ENCODE data around the gene VAMP3. TPM values are rescaled to one million over a fixed set of nuclear protein-coding genes. Genes with fewer than 3 reads are reported as not detected.
"Not testable (repeated sequence)": the region's sequence is repeated elsewhere in the genome, so short reads cannot be mapped to it uniquely, and the experiment has no call there.

Gene VAMP3
- polyA plus RNA-seq, 3 donors = 99.5 to 113 (median 103) TPM

GRCh38 chr1:7784492-7785071, 13.5 kb downstream of the VAMP3 start:
- peak in 3 of 11 donors; percentile 12 to 15 (median 15) for DNase-seq (ENCODE audit: extremely low read depth in 1 of 11, low read depth in 9 of 11, low spot score in 4 of 11)

GRCh38 chr1:7785108-7785507, 14.0 kb downstream of the VAMP3 start:
- no peak for DNase-seq (ENCODE audit: extremely low read depth in 1 of 11, low read depth in 9 of 11, low spot score in 4 of 11)

GRCh38 chr1:7786795-7787194, 15.7 kb downstream of the VAMP3 start:
- no peak for DNase-seq (ENCODE audit: extremely low read depth in 1 of 11, low read depth in 9 of 11, low spot score in 4 of 11)

- DNase-seq (ENCODE audit: extremely low read depth in 1 of 11, low read depth in 9 of 11, low spot score in 4 of 11) = no peak
These were observed 18.7 kb downstream of the VAMP3 start for GRCh38 chr1:7789828-7790227.

- DNase-seq (ENCODE audit: extremely low read depth in 1 of 11, low read depth in 9 of 11, low spot score in 4 of 11) = not testable (repeated sequence)
These were observed 19.9 kb downstream of the VAMP3 start for GRCh38 chr1:7791027-7791426.

- DNase-seq (ENCODE audit: extremely low read depth in 1 of 11, low read depth in 9 of 11, low spot score in 4 of 11) = no peak
These were observed 24.3 kb downstream of the VAMP3 start for GRCh38 chr1:7795406-7795805.

- no peak for DNase-seq (ENCODE audit: extremely low read depth in 1 of 11, low read depth in 9 of 11, low spot score in 4 of 11)
These were observed 34.4 kb downstream of the VAMP3 start for GRCh38 chr1:7805460-7805859.

- no peak for DNase-seq (ENCODE audit: extremely low read depth in 1 of 11, low read depth in 9 of 11, low spot score in 4 of 11)
These were observed 37.3 kb downstream of the VAMP3 start for GRCh38 chr1:7808253-7808844.

- DNase-seq (ENCODE audit: extremely low read depth in 1 of 11, low read depth in 9 of 11, low spot score in 4 of 11) = no peak
These were observed 38.6 kb downstream of the VAMP3 start for GRCh38 chr1:7809742-7810141.

- DNase-seq (ENCODE audit: extremely low read depth in 1 of 11, low read depth in 9 of 11, low spot score in 4 of 11) = no peak
These were observed 39.3 kb downstream of the VAMP3 start for GRCh38 chr1:7810395-7810794.

GRCh38 chr1:7811476-7811875, 40.4 kb downstream of the VAMP3 start:
- DNase-seq (ENCODE audit: extremely low read depth in 1 of 11, low read depth in 9 of 11, low spot score in 4 of 11) = no peak

GRCh38 chr1:7813677-7814373, 42.7 kb downstream of the VAMP3 start:
- DNase-seq (ENCODE audit: extremely low read depth in 1 of 11, low read depth in 9 of 11, low spot score in 4 of 11) = no peak

GRCh38 chr1:7821282-7821681, 50.2 kb downstream of the VAMP3 start:
- no peak for DNase-seq (ENCODE audit: extremely low read depth in 1 of 11, low read depth in 9 of 11, low spot score in 4 of 11)

- no peak for DNase-seq (ENCODE audit: extremely low read depth in 1 of 11, low read depth in 9 of 11, low spot score in 4 of 11)
These were observed 53.6 kb downstream of the VAMP3 start for GRCh38 chr1:7824701-7825100.

GRCh38 chr1:7826363-7826762, 55.3 kb downstream of the VAMP3 start:
- no peak for DNase-seq (ENCODE audit: extremely low read depth in 1 of 11, low read depth in 9 of 11, low spot score in 4 of 11)

- DNase-seq (ENCODE audit: extremely low read depth in 1 of 11, low read depth in 9 of 11, low spot score in 4 of 11) = peak in 1 of 11 donors; percentile 1
These were observed 56.2 kb downstream of the VAMP3 start for GRCh38 chr1:7827126-7827955.

Measured in renal cortex interstitium (tissue), 11 donors.